GM23248 (cell line): ENCODE results near the gene GNL3.

ENCODE experiments used
- EZH2 ChIP-seq: fragments of 200-600 bp; sonication (generic); IDR thresholded peaks from 2 replicates; pipeline ENCODE4 v1.6.1; 2018; ENCODE audit warnings: antibody characterized with exemption, mild to moderate bottlenecking; ENCODE audit not compliant: insufficient read depth, poor library complexity, severe bottlenecking
- EZH2phosphoT487 ChIP-seq: fragments of 200-600 bp; sonication (generic); IDR thresholded peaks from 2 replicates; pipeline ENCODE4 v1.6.1; 2018; ENCODE audit warnings: antibody characterized with exemption, moderate library complexity, mild to moderate bottlenecking, low read depth; ENCODE audit not compliant: insufficient read depth

DNA sequence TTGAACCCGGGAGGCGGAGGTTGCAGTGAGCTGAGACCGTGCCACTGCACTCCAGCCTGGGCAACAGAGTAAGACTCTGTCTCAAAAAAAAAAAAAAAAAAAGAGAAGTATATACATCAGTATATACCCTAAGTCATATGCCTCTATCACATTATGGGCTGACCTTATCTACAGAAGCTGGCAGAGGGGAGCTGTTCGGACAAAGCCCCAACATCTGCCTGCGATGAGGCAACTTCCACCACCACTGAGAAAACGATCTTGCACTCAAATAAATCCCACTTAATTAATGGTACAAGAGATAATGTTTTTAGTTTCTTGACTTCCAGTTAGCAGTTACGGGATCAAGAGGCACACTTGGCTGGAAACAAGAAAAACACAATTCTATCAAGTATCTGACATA is 17.5 kb downstream of the GNL3 start:
- no peak for TF ChIP-seq EZH2phosphoT487
- TF ChIP-seq EZH2 = no peak
